ENCODE measurements around the gene UNC5B.

DNA sequence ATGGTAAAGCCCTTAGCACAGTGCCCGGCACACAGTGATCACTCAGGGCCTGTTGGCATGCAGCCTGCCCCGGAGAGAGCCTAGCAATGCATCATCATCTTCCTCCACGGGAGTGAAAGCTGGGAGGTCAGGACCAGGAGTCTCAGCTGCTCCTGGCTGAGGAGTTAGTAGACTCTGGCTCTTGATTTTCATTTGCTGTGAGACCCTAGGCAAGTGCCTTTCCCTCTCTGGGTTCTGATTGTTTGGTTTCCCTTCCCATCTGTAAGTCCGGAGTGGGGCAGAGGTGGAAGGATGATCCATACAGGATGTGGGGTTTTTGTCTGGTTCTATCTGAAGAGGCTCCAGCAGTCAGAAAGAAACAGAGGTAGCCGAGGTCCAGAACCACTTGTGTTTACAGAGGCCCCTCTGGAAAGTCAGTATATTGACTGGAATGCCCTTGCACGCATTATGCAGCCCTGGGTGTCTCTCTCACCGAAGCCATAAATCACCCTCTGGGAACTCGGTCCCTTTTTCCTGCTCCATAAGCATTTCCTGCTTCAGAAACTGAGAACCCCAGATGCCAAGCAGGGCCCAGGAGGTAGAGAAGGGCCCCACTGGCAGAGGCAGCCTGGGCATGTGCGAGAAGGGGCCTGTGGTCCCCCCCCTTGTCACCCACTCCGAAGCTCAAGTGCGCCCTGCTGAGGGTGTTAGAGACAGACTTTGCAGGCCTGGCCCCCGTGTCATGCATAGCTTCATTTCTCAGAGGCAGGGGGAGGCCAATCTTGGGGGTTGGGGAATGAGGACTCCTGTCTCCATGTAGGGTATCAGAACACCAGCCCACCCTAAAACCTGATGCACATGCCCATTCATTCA, 8.5 kb downstream of the UNC5B start:
- TF ChIP-seq, protein P1, sequence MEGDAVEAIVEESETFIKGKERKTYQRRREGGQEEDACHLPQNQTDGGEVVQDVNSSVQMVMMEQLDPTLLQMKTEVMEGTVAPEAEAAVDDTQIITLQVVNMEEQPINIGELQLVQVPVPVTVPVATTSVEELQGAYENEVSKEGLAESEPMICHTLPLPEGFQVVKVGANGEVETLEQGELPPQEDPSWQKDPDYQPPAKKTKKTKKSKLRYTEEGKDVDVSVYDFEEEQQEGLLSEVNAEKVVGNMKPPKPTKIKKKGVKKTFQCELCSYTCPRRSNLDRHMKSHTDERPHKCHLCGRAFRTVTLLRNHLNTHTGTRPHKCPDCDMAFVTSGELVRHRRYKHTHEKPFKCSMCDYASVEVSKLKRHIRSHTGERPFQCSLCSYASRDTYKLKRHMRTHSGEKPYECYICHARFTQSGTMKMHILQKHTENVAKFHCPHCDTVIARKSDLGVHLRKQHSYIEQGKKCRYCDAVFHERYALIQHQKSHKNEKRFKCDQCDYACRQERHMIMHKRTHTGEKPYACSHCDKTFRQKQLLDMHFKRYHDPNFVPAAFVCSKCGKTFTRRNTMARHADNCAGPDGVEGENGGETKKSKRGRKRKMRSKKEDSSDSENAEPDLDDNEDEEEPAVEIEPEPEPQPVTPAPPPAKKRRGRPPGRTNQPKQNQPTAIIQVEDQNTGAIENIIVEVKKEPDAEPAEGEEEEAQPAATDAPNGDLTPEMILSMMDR (conservative IDR thresholded peaks at IDR 0.05 in 1 of 2, IDR thresholded peaks at IDR 0.05 in 1 of 2; ENCODE audit: extremely low read depth in 1 of 2, insufficient read depth in 1 of 2, low read depth in 1 of 2, low read length in 2 of 2), result no peak
- no peak for TF ChIP-seq EZH2 (IDR thresholded peaks at IDR 0.05; ENCODE audit: borderline replicate concordance, low read length)

All from mammary epithelial cell (primary cell).